Nasal cavity respiratory epithelium epithelial cell of viscerocranial mucosa (primary cell): ENCODE results near the gene DNM3. TPM values are rescaled to one million over a fixed set of nuclear protein-coding genes. Genes with fewer than 3 reads are reported as not detected.

ENCODE experiments used
- total RNA-seq: library from RNA; depleted of rRNA; stranded (reverse); fragments of >200 nt; gene quantifications from 2 replicates; pipeline ENCODE4 v1.2.3, GENCODE V29; 2014

The DNM3 gene
- total RNA-seq, result 0.34 and 2.1 TPM in 2 replicates

DNA sequence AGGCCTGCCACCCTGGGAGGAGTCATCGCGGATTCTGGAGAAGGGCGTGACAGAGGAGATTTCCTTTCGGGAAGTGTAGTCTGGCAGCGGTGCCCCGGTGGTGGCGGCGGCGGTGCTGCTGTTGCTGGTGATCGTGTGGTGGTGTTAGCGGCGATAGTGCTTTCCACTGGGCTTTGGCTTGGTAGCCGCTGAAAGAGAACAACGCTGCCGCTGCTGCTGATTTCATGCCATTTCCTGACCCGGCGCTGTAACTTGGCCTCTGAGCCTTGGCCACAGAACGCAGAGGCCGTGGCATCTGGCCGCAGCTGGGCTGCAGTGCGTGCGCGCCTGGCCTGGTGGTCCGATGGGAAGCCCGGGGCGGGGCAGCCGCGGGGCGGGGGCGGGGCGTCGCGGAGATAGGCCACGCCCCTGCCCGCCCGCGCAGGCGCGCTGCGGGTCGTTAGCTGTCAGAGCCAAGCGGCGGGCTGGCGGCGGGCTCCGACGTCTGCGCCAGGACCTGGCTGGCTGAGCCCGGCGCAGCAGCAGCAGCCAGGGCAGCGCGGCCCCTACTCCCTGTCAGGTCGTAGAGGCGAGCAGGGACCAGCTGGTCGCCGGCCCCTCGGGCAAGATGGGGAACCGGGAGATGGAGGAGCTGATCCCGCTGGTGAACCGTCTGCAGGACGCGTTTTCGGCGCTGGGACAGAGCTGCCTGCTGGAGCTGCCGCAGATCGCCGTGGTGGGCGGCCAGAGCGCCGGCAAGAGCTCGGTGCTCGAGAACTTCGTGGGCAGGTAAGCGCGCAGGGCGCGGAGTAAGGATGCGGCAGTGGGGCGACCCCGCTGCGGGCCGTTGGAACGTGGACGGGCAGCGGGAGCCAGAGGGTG is at the start of gene DNM3:
DNM3 (plus strand) TSS at position 449 of the 861 bp plus-strand sequence; CDS start at position 608, 159 bp downstream.

DNA sequence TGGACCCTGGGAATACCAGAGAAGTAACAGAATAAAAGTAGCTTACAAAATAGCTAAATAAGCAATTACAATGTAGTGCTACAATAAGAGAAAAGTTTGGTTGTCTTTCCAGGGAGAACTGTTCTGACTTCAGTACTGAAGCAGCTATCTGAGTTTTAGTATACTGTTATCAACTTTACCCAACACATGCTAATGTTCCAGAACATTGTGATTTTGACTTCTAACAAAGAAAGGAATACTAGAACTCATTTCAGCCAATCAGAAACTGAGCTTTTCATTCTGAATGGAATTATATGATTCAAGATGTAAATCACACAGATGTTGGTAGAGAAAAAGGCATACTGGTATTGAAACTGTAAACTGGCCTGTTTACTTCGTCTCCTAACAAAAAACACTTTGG is 579.1 kb downstream of the DNM3 start, which contains the start of gene C1orf105:
C1orf105 (plus strand) TSS at position 301 of the 400 bp plus-strand sequence. CDS start 201 bp downstream, outside the sequence.

DNA sequence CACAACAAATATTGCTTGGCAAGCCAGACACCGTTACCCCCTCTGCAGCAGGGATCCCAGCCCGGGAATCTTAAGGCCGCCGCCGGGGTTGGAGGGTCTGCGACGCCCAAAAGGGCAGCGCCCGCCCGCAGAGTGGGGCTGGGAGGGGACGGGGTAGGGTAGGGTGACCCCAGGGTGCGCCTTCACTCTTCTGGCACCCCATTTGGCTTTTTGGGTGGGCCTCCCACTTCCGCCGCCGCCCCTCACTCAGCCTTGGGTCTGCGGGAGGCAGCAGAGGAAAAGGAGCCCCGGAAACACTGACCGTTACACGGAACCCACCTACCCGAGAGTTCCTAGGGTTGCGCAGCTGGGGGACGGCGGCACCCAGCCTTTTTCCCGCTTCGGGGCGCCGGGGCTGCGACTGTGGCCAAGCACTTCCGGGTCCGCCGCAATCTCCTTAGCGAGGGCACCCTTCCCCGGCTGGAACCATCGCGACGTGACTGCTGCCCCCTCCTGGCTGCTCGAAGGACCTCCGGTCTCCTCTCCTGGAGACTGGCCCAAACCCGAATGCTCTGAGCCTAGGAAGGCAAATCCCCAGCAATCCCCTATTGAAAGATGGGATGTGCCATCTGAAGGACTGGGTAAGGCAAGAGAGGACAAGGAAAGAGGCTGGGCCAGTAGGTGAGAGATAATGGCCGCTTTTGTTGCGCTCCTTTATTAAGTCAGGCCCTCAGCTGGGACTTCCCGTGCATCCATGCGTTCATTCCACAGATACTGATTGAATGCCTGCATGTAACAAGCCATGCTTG is 602.6 kb downstream of the DNM3 start, which contains the start of gene PIGC:
PIGC (minus strand) TSS at position 404 of the 788 bp plus-strand sequence. CDS start 1,447 bp downstream, outside the sequence.

Other genes with a start within 250 kb of the DNM3 start
- under 0.01 TPM in 1 of 2 replicates, not detected in the other for gene MYOCOS, start 219.3 kb upstream of the DNM3 start, total RNA-seq
- gene MYOC, start 188.8 kb upstream of the DNM3 start, total RNA-seq, result not detected in 2 replicates
- gene VAMP4, start 99.4 kb upstream of the DNM3 start, total RNA-seq, result 4.8 and 7.1 TPM in 2 replicates
- gene METTL13, start 59.8 kb upstream of the DNM3 start, total RNA-seq, result 22.2 and 33.5 TPM in 2 replicates